H1 (cell line): Measurements from ENCODE around the gene MRE11. TPM values are rescaled to one million over a fixed set of nuclear protein-coding genes. Genes with fewer than 3 reads are reported as not detected.
A peak's percentile ranks its signal among the peaks of the same experiment; 100 is the strongest.

Source experiments
- CTCF ChIA-PET: fragments of 300-600 bp; sonication (Branson Sonifier 250); formaldehyde crosslinking; loops from one replicate; lab custom pipeline; 2021; ENCODE audit not compliant: partially characterized antibody; lab: Charles Lee
- POLR2A ChIA-PET: fragments of 300-600 bp; sonication (Branson Sonifier 250); formaldehyde crosslinking; loops from one replicate; lab custom pipeline; 2021; ENCODE audit warnings: inconsistent platforms; ENCODE audit not compliant: partially characterized antibody; lab: Charles Lee
- DNase-seq, 2 experiments: peaks; one replicate each; pipeline versions ENCODE4 v3.0.0 to v3.0.0-alpha.2; 2010 to 2022; ENCODE audit warnings: low spot score in 2 of 2, low read depth in 1 of 2, mixed read lengths in 1 of 2
- FAIRE-seq: peaks from 2 replicates; lab custom pipeline; 2011; peaks lifted over from hg19 to GRCh38; lab: Jason Lieb, UNC
- H2AFZ ChIP-seq: 2 replicates; pipeline ENCODE4 v1.8.1; 2012; ENCODE audit warnings: low read length, inconsistent platforms
- H2AK5ac ChIP-seq: 2 replicates; pipeline ENCODE4 v1.6.1; 2013; ENCODE audit warnings: low read depth, low read length
- H2BK120ac ChIP-seq: replicated peaks from 2 replicates; pipeline ENCODE3; 2013; ENCODE audit warnings: low read depth, low read length, inconsistent platforms
- H2BK12ac ChIP-seq: 2 replicates; pipeline ENCODE4 v1.6.1; 2013; ENCODE audit warnings: low read depth, low read length
- H2BK15ac ChIP-seq: 2 replicates; pipeline ENCODE4 v1.6.1; 2013; ENCODE audit warnings: low read length
- H2BK20ac ChIP-seq: 2 replicates; pipeline ENCODE4 v1.6.1; 2013; ENCODE audit warnings: low read length
- H2BK5ac ChIP-seq: 2 replicates; pipeline ENCODE4 v1.6.1; 2013; ENCODE audit warnings: low read depth, low read length
- H3K14ac ChIP-seq: 2 replicates; pipeline ENCODE4 v1.6.1; 2013; ENCODE audit warnings: inconsistent platforms; ENCODE audit not compliant: insufficient read length
- H3K18ac ChIP-seq: 2 replicates; pipeline ENCODE4 v1.6.1; 2013; ENCODE audit warnings: low read length; ENCODE audit errors: extremely low read depth
- H3K23ac ChIP-seq: 2 replicates; pipeline ENCODE4 v1.6.1; 2013; ENCODE audit warnings: inconsistent platforms; ENCODE audit not compliant: insufficient read length
- H3K23me2 ChIP-seq: 2 replicates; pipeline ENCODE4 v1.6.1; 2013; ENCODE audit warnings: low read depth, low read length
- H3K27ac ChIP-seq: 2 replicates; pipeline ENCODE4 v1.6.1; 2011; ENCODE audit warnings: low read depth, low read length, inconsistent platforms
- H3K27me3 ChIP-seq, 4 experiments: replicated peaks in 1 of 4; 1 replicate in 1 of 4; 2 replicates in 3 of 4; pipeline versions ENCODE4 v1.6.1 to v1.8.1; 2011 to 2013; ENCODE audit warnings: low read length in 3 of 4, mild to moderate bottlenecking in 3 of 4, inconsistent platforms in 2 of 4, mixed read lengths in 2 of 4, moderate library complexity in 1 of 4; ENCODE audit not compliant: control insufficient read depth in 3 of 4, insufficient read depth in 3 of 4; ENCODE audit errors: extremely low read depth in 1 of 4
- H3K36me3 ChIP-seq, 4 experiments: 2 replicates each; pipeline versions ENCODE4 v1.6.1 to v1.8.1; 2011 to 2013; ENCODE audit warnings: mild to moderate bottlenecking in 4 of 4, low read length in 3 of 4, moderate library complexity in 2 of 4, control low read depth in 1 of 4, inconsistent platforms in 1 of 4; ENCODE audit not compliant: insufficient read depth in 4 of 4, control insufficient read depth in 2 of 4
- H3K4ac ChIP-seq: replicated peaks from 2 replicates; pipeline ENCODE3; 2013; ENCODE audit warnings: low read length, low read depth, mixed read lengths, inconsistent platforms; ENCODE audit not compliant: insufficient read length
- H3K4me1 ChIP-seq, 4 experiments: replicated peaks in 1 of 4; 1 replicate in 1 of 4; 2 replicates in 3 of 4; pipeline versions ENCODE4 v1.6.1 to v1.8.1; 2011 to 2013; ENCODE audit warnings: low read length in 3 of 4, inconsistent platforms in 2 of 4, mixed read lengths in 1 of 4; ENCODE audit not compliant: insufficient read depth in 4 of 4, control insufficient read depth in 3 of 4
- H3K4me2 ChIP-seq, 2 experiments: 2 replicates each; pipeline versions ENCODE4 v1.6.1 to v1.8.1; 2011 to 2013; ENCODE audit warnings: low read depth in 2 of 2, low read length in 2 of 2, control low read depth in 1 of 2, inconsistent platforms in 1 of 2, mild to moderate bottlenecking in 1 of 2; ENCODE audit not compliant: insufficient read depth in 1 of 2
- H3K4me3 ChIP-seq, 4 experiments: fragments of 200-600, 300-600 bp in 1 of 4; sonication (generic), shearing (Covaris generic), sonication (Bioruptor Twin) in 1 of 4; 2 replicates each; pipeline versions ENCODE4 v1.5.1 to v1.8.1; 2011 to 2016; ENCODE audit warnings: low read length in 4 of 4, low read depth in 3 of 4, control low read depth in 2 of 4, inconsistent platforms in 2 of 4, mild to moderate bottlenecking in 2 of 4, mixed read lengths in 1 of 4, moderate library complexity in 1 of 4; ENCODE audit not compliant: insufficient read depth in 2 of 4; ENCODE audit errors: extremely low read depth in 1 of 4
- H3K56ac ChIP-seq: replicated peaks from 2 replicates; pipeline ENCODE3; 2013; ENCODE audit warnings: low read depth, mild to moderate bottlenecking, mixed read lengths, low read length, inconsistent platforms; ENCODE audit not compliant: insufficient read length
- H3K79me1 ChIP-seq: 2 replicates; pipeline ENCODE4 v1.6.1; 2013; ENCODE audit warnings: low read depth, low read length, control low read depth
- H3K79me2 ChIP-seq, 2 experiments: 2 replicates each; pipeline versions ENCODE4 v1.6.1 to v1.8.1; 2012 to 2013; ENCODE audit warnings: low read length in 2 of 2, mild to moderate bottlenecking in 2 of 2, inconsistent platforms in 1 of 2; ENCODE audit not compliant: insufficient read depth in 2 of 2, control insufficient read depth in 1 of 2
- H3K9ac ChIP-seq, 4 experiments: replicated peaks in 1 of 4; 1 replicate in 1 of 4; 2 replicates in 3 of 4; pipeline versions ENCODE4 v1.6.1 to v1.8.1; 2011 to 2013; ENCODE audit warnings: low read depth in 3 of 4, low read length in 3 of 4, control low read depth in 2 of 4, mild to moderate bottlenecking in 2 of 4, moderate library complexity in 2 of 4, inconsistent platforms in 1 of 4; ENCODE audit errors: extremely low read depth in 1 of 4
- H3K9me3 ChIP-seq, 2 experiments: 2 replicates each; pipeline versions ENCODE4 v1.6.1 to v1.8.1; 2012 to 2013; ENCODE audit warnings: mild to moderate bottlenecking in 2 of 2, moderate library complexity in 2 of 2, control low read depth in 1 of 2, inconsistent platforms in 1 of 2, low read depth in 1 of 2, low read length in 1 of 2, mixed read lengths in 1 of 2; ENCODE audit not compliant: insufficient read depth in 2 of 2
- H4K20me1 ChIP-seq, 2 experiments: replicated peaks in 1 of 2; 2 replicates each; pipeline versions ENCODE3 to v1.8.1; 2011 to 2013; ENCODE audit warnings: inconsistent platforms in 2 of 2, low read length in 2 of 2, mild to moderate bottlenecking in 1 of 2; ENCODE audit not compliant: insufficient read depth in 2 of 2, control insufficient read depth in 1 of 2
- H4K5ac ChIP-seq: 2 replicates; pipeline ENCODE4 v1.6.1; 2013; ENCODE audit warnings: low read length, low read depth, mixed read lengths, inconsistent platforms; ENCODE audit not compliant: insufficient read length
- H4K8ac ChIP-seq: 2 replicates; pipeline ENCODE4 v1.8.0; 2013; ENCODE audit warnings: mild to moderate bottlenecking, moderate library complexity, low read length, inconsistent platforms; ENCODE audit not compliant: insufficient read depth; ENCODE audit errors: extremely low read depth
- H4K91ac ChIP-seq: replicated peaks from 2 replicates; pipeline ENCODE3; 2013; ENCODE audit warnings: low read length, mixed read lengths, inconsistent platforms; ENCODE audit not compliant: insufficient read length
- CTCF ChIP-seq, 3 experiments: IDR thresholded peaks; 1 replicate in 2 of 3; 2 replicates in 1 of 3; pipeline versions ENCODE4 v1.5.1 to v1.6.1; 2011; ENCODE audit warnings: low read length in 3 of 3, mild to moderate bottlenecking in 3 of 3, inconsistent platforms in 2 of 3, low read depth in 1 of 3, moderate library complexity in 1 of 3; ENCODE audit not compliant: insufficient read depth in 1 of 3; ENCODE audit errors: control extremely low read depth in 1 of 3
- EGR1 ChIP-seq: IDR thresholded peaks from 2 replicates; pipeline ENCODE4 v1.6.1; 2011; ENCODE audit warnings: low read depth, low read length, borderline replicate concordance
- WGBS, 2 experiments: shearing (Covaris generic) in 1 of 2; methylation state at CpG; one replicate each; pipeline versions ENCODE4 v1.1.6 to v1.1.7; 2013 to 2015; ENCODE audit warnings: low lambda C conversion rate in 2 of 2, mixed read lengths in 2 of 2, inconsistent platforms in 1 of 2, low coverage in 1 of 2, missing lambda C conversion rate in 1 of 2; ENCODE audit not compliant: insufficient replicate concordance in 2 of 2, insufficient coverage in 1 of 2, insufficient read length in 1 of 2; ENCODE audit errors: extremely low coverage in 1 of 2, missing lambda C conversion rate in 1 of 2; 5-methylcytosine and 5-hydroxymethylcytosine counted together
- polyA plus RNA-seq, 7 experiments: library from polyadenylated mRNA; depleted of rRNA in 3 of 7; stranded (reverse) in 5 of 7; unstranded in 2 of 7; fragments of >200 nt in 5 of 7; fragments of 200-250 nt in 2 of 7; gene quantifications; 1 replicate in 5 of 7; 2 replicates in 1 of 7; 4 replicates in 1 of 7; pipeline versions ENCODE4 v1.2.1 to v1.2.3, GENCODE V29; 2011 to 2013; ENCODE audit warnings: missing spikeins in 2 of 7, mixed read lengths in 2 of 7
- total RNA-seq: library from RNA; stranded (reverse); fragmentation: NEBNext Ultra II Directional; extraction: Animal tissue kit (Norgen Biotek cat#: 25700); gene quantifications from 2 replicates; pipeline ENCODE4 v1.2.1, GENCODE V29; 2021

MRE11 gene
- total and polyA plus RNA-seq, 2 of the 8 experiments (the other 6 are each of a cell fraction or from before 2014, with no cell fraction given) = 7.2 to 43.4 TPM

- Histone ChIP-seq H2BK12ac (no peak overlapping the region), H2BK20ac (no peak overlapping the region), H2BK120ac (no peak overlapping the region), H3K4ac (no peak overlapping the region), H4K91ac (no peak overlapping the region), H4K8ac (no peak overlapping the region), H3K4me1 (no peaks in the 10 kb centered on the region), H3K4me3 (no peak overlapping the region), H3K27me3 (no peaks in the 10 kb centered on the region), H3K9me3 (no peaks in the 10 kb centered on the region), H2BK5ac (no peak overlapping the region), H3K4me2 (no peak overlapping the region), H4K5ac (no peak overlapping the region), H2AFZ (no peak overlapping the region), H3K36me3 (peaks cover 0 to 5% (median under 1%) of the 10 kb centered on the region in 4 experiments; a peak in 1 of 8 replicates), H3K79me2 (no peaks in the 10 kb centered on the region), H3K23me2 (no peaks in the 10 kb centered on the region), H2AK5ac (no peak overlapping the region), H3K14ac (no peak overlapping the region), H3K27ac (no peak overlapping the region), H4K20me1 (no peaks in the 10 kb centered on the region), H2BK15ac (no peak overlapping the region), H3K79me1 (no peaks in the 10 kb centered on the region), H3K9ac (no peak overlapping the region), H3K18ac (no peak overlapping the region), H3K23ac (no peak overlapping the region), H3K56ac (no peak overlapping the region)
- TF ChIP-seq EGR1 (no peak), CTCF (IDR thresholded peaks at IDR 0.05; ENCODE audit: control extremely low read depth in 1 of 3, insufficient read depth in 1 of 3, low read depth in 1 of 3, low read length in 3 of 3) (peak in 2 of 3 experiments; percentile 15 to 16; a peak in 2 of 4 replicates)
- ChIA-PET CTCF (interaction anchor here (0.7 to 6.3 kb wide), 16 partner anchors 8 to 523 kb away, joined by 3 to 36 read pairs (median 5); no protein-coding TSS in a partner anchor), POLR2A (interaction anchor here (1.4 to 2.2 kb wide), 3 partner anchors 14 to 234 kb away, joined by 3 to 5 read pairs (median 5); no protein-coding TSS in a partner anchor)
- 85% methylated on average over 3 of the region's 3 CpGs; no CpG with 5 or more reads in 1 of the 2 experiments for WGBS, 2 experiments
- FAIRE-seq (no peak), DNase-seq (no peak)
Observed at GRCh38 chr11:94418123-94418765, 75.4 kb downstream of the MRE11 start.
